ENCODE data around the gene TEAD3.

TEAD3 gene

GRCh38 chr6:35475573-35475972 is 21.3 kb downstream of the TEAD3 start:
- DNase-seq (ENCODE audit: low read depth in 2 of 2), result no peak

GRCh38 chr6:35474942-35475570 is 21.8 kb downstream of the TEAD3 start:
- no peak for DNase-seq (ENCODE audit: low read depth in 2 of 2)

GRCh38 chr6:35474131-35474941 is 22.5 kb downstream of the TEAD3 start:
- no peak for DNase-seq (ENCODE audit: low read depth in 2 of 2)

GRCh38 chr6:35473850-35474130 is 23.1 kb downstream of the TEAD3 start:
- no peak for DNase-seq (ENCODE audit: low read depth in 2 of 2)

GRCh38 chr6:35473075-35473849 is 23.6 kb downstream of the TEAD3 start:
- DNase-seq (ENCODE audit: low read depth in 2 of 2), result no peak

GRCh38 chr6:35471836-35472345 is 25.0 kb downstream of the TEAD3 start:
- no peak for DNase-seq (ENCODE audit: low read depth in 2 of 2)

GRCh38 chr6:35470663-35471120 is 26.2 kb downstream of the TEAD3 start:
- DNase-seq (ENCODE audit: low read depth in 2 of 2), result no peak

GRCh38 chr6:35469751-35470662 is 26.9 kb downstream of the TEAD3 start:
- DNase-seq (ENCODE audit: low read depth in 2 of 2), result no peak

GRCh38 chr6:35468980-35469750 is 27.7 kb downstream of the TEAD3 start:
- DNase-seq (ENCODE audit: low read depth in 2 of 2), result no peak

GRCh38 chr6:35468181-35468979 is 28.5 kb downstream of the TEAD3 start, which contains the start of gene RPL10A:
Gene RPL10A (plus strand): TSS chr6:35468401. CDS start chr6:35468435, 34 bp downstream.
- peak; percentile 89 to 94 for DNase-seq (ENCODE audit: low read depth in 2 of 2)

- DNase-seq (ENCODE audit: low read depth in 2 of 2), result no peak
Observed at GRCh38 chr6:35465646-35466045, 31.2 kb downstream of the TEAD3 start.

GRCh38 chr6:35463292-35463691 is 33.6 kb downstream of the TEAD3 start:
- DNase-seq (ENCODE audit: low read depth in 2 of 2), result no peak

GRCh38 chr6:35461270-35461669 is 35.6 kb downstream of the TEAD3 start:
- no peak for DNase-seq (ENCODE audit: low read depth in 2 of 2)

- no peak for DNase-seq (ENCODE audit: low read depth in 2 of 2)
Observed at GRCh38 chr6:35457907-35458306, 39.0 kb downstream of the TEAD3 start.

- no peak for DNase-seq (ENCODE audit: low read depth in 2 of 2)
Observed at GRCh38 chr6:35454391-35455110, 42.3 kb downstream of the TEAD3 start.

- no peak for DNase-seq (ENCODE audit: low read depth in 2 of 2)
Observed at GRCh38 chr6:35453236-35453635, 43.6 kb downstream of the TEAD3 start.

GRCh38 chr6:35452183-35453090 is 44.4 kb downstream of the TEAD3 start, which contains the start of gene FANCE:
Gene FANCE (plus strand): TSS chr6:35452338. CDS start chr6:35452546, 208 bp downstream.
- DNase-seq (ENCODE audit: low read depth in 2 of 2), result peak; percentile 74 to 79

All from activated CD8-positive, alpha-beta memory T cell treated with anti-CD3 and anti-CD28 coated beads for 4 hours (primary cell).